AML-193 (cell line): ENCODE measurements around the gene PPP3R1.

Experiments used
- DNase-seq, 2 experiments: peaks; one replicate each; lab custom pipeline; 2025; lab: John Stamatoyannopoulos, UW

The PPP3R1 gene

GRCh38 chr2:68151037-68151436, 101.3 kb downstream of the PPP3R1 start:
- DNase-seq: no peak

GRCh38 chr2:68141875-68142274, 110.5 kb downstream of the PPP3R1 start:
- no peak for DNase-seq

- DNase-seq: no peak
These were observed 116.6 kb downstream of the PPP3R1 start for GRCh38 chr2:68135448-68136320.

- DNase-seq: no peak
These were observed 117.8 kb downstream of the PPP3R1 start for GRCh38 chr2:68134554-68134953.

GRCh38 chr2:68134120-68134519, 118.2 kb downstream of the PPP3R1 start:
- no peak for DNase-seq
